Measurements from ENCODE around the gene MOXD1. TPM values are rescaled to one million over a fixed set of nuclear protein-coding genes. Genes with fewer than 3 reads are reported as not detected.

MOXD1 gene
- total RNA-seq, 2 donors from 2014 or later = 0.56 to 17.3 TPM

- H3K9me3 ChIP-seq = no peaks in the 10 kb centered on the region
- no peaks in the 10 kb centered on the region for H3K4me1 ChIP-seq (ENCODE audit: control insufficient read depth in 1 of 2, low read depth in 2 of 2)
- no peak overlapping the region for H3K27ac ChIP-seq
- ATAC-seq (ENCODE audit: insufficient number of reproducible peaks, low FRiP score, low read depth) (no peak), DNase-seq (ENCODE audit: low spot score) (no peak)
- no peaks in the 10 kb centered on the region for H3K36me3 ChIP-seq
- no peak overlapping the region for H3K4me3 ChIP-seq
- TF ChIP-seq CTCF (IDR thresholded peaks at IDR 0.05) = no peak
- no peaks in the 10 kb centered on the region for H3K27me3 ChIP-seq (replicated peaks; ENCODE audit: insufficient read depth)
These were observed 13.0 kb upstream of the MOXD1 start for GRCh38 chr6:132414322-132414721.

- TF ChIP-seq CTCF (IDR thresholded peaks at IDR 0.05) = no peak
- H3K27me3 ChIP-seq (replicated peaks; ENCODE audit: insufficient read depth) = no peaks in the 10 kb centered on the region
- H3K27ac ChIP-seq = no peak overlapping the region
- no peak overlapping the region for H3K4me3 ChIP-seq
- no peaks in the 10 kb centered on the region for H3K9me3 ChIP-seq
- ATAC-seq (ENCODE audit: insufficient number of reproducible peaks, low FRiP score, low read depth) (no peak), DNase-seq (ENCODE audit: low spot score) (no peak)
- no peaks in the 10 kb centered on the region for H3K36me3 ChIP-seq
- no peaks in the 10 kb centered on the region for H3K4me1 ChIP-seq (ENCODE audit: control insufficient read depth in 1 of 2, low read depth in 2 of 2)
These were observed 12.2 kb upstream of the MOXD1 start for GRCh38 chr6:132413499-132413802.

GRCh38 chr6:132412656-132413498, 11.6 kb upstream of the MOXD1 start:
- Histone ChIP-seq H3K36me3 (no peaks in the 10 kb centered on the region), H3K27me3 (replicated peaks; ENCODE audit: insufficient read depth) (no peaks in the 10 kb centered on the region), H3K9me3 (no peaks in the 10 kb centered on the region), H3K4me3 (no peak overlapping the region), H3K27ac (no peak overlapping the region), H3K4me1 (ENCODE audit: control insufficient read depth in 1 of 2, low read depth in 2 of 2) (no peaks in the 10 kb centered on the region)
- DNase-seq (ENCODE audit: low spot score) = no peak
- no peak for ATAC-seq (ENCODE audit: insufficient number of reproducible peaks, low FRiP score, low read depth)
- no peak for TF ChIP-seq CTCF (IDR thresholded peaks at IDR 0.05)

GRCh38 chr6:132411296-132411695, 10.0 kb upstream of the MOXD1 start:
- Histone ChIP-seq H3K4me1 (ENCODE audit: control insufficient read depth in 1 of 2, low read depth in 2 of 2) (no peaks in the 10 kb centered on the region), H3K36me3 (no peaks in the 10 kb centered on the region), H3K27ac (no peak overlapping the region), H3K4me3 (no peak overlapping the region), H3K9me3 (no peaks in the 10 kb centered on the region), H3K27me3 (replicated peaks; ENCODE audit: insufficient read depth) (no peaks in the 10 kb centered on the region)
- ATAC-seq (ENCODE audit: insufficient number of reproducible peaks, low FRiP score, low read depth) (no peak), DNase-seq (ENCODE audit: low spot score) (no peak)
- TF ChIP-seq CTCF (IDR thresholded peaks at IDR 0.05) = no peak

- ATAC-seq (ENCODE audit: insufficient number of reproducible peaks, low FRiP score, low read depth) = no peak
These were observed 9.6 kb upstream of the MOXD1 start for GRCh38 chr6:132410830-132411229.

More at GRCh38 chr6:132410830-132411229, 9.6 kb upstream of the MOXD1 start:
- Histone ChIP-seq H3K4me1 (ENCODE audit: control insufficient read depth in 1 of 2, low read depth in 2 of 2) (no peaks in the 10 kb centered on the region), H3K36me3 (no peaks in the 10 kb centered on the region), H3K27ac (no peak overlapping the region), H3K9me3 (no peaks in the 10 kb centered on the region), H3K27me3 (replicated peaks; ENCODE audit: insufficient read depth) (no peaks in the 10 kb centered on the region), H3K4me3 (no peak overlapping the region)
- TF ChIP-seq CTCF (IDR thresholded peaks at IDR 0.05) = no peak
- DNase-seq (ENCODE audit: low spot score) = no peak
